Activated CD4-positive, alpha-beta memory T cell treated with anti-CD3 and anti-CD28 coated beads for 36 hours (primary cell): ENCODE results near the gene SERPINA3. TPM values are rescaled to one million over a fixed set of nuclear protein-coding genes. Genes with fewer than 3 reads are reported as not detected.
"Not testable (repeated sequence)": the region's sequence is repeated elsewhere in the genome, so short reads cannot be mapped to it uniquely, and the experiment has no call there.

Source experiments
- CTCF ChIA-PET: fragments of 350-600 bp; sonication (Branson Sonifier 250); formaldehyde crosslinking; loops from one replicate; lab custom pipeline; 2021; ENCODE audit warnings: antibody characterized with exemption, inconsistent platforms; lab: Charles Lee
- POLR2A ChIA-PET: fragments of 350-600 bp; sonication (Branson Sonifier 250); formaldehyde crosslinking; loops from one replicate; lab custom pipeline; 2021; ENCODE audit warnings: antibody characterized with exemption; lab: Charles Lee
- DNase-seq: peaks from one replicate; pipeline ENCODE4 v3.0.0-alpha.2; 2020
- H3K27ac Mint-ChIP-seq: one replicate; pipeline ENCODE4 v1.8.0; 2021; ENCODE audit warnings: mixed read lengths
- H3K27me3 Mint-ChIP-seq: one replicate; pipeline ENCODE4 v1.8.0; 2021; ENCODE audit warnings: mixed read lengths
- H3K36me3 Mint-ChIP-seq: one replicate; pipeline ENCODE4 v1.8.0; 2021; ENCODE audit warnings: mixed read lengths
- H3K4me1 Mint-ChIP-seq: one replicate; pipeline ENCODE4 v1.8.0; 2021; ENCODE audit warnings: low read depth, mixed read lengths
- H3K4me3 Mint-ChIP-seq: one replicate; pipeline ENCODE4 v1.8.0; 2021; ENCODE audit warnings: mild to moderate bottlenecking, mixed read lengths
- H3K9me3 Mint-ChIP-seq: one replicate; pipeline ENCODE4 v1.8.0; 2021; ENCODE audit warnings: mixed read lengths
- intact Hi-C: fragments of 100-400 bp; cut with micrococcal nuclease; formaldehyde crosslinking; loops from one replicate; pipeline ENCODE4 v1.15.1; 2023
- total RNA-seq, 2 experiments: library from RNA; stranded (reverse); gene quantifications; one replicate each; pipeline ENCODE4 v1.2.3, GENCODE V29; 2021

SERPINA3 gene
- total RNA-seq, 2 experiments from 2014 or later = not detected

DNA sequence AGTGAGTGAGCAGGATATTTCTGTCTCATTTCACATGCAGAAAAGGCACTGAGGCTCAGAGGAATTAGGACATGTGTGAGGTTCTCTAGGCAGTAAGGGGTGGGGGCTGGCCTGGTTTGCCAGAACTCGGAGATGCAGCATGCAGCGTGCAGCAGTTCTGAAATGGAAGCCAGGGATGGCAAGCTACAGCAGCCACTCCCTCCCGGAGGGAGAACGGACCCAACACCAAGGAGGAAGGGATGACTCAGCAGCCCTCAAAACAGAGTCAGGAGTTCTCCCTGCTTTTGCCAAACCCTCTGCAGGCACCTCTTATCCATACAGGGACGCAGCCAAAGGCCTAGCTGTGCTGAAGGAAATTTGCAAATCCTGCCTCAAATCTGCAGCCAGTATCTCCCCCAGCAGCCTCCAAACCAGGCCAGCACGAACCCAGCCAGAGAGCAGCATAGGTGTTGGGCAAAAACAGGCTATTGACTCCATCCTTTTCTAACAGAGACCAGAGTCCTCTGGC lies 10.3 kb upstream of the SERPINA3 start:
- ChIA-PET CTCF (no interaction called here), POLR2A (no interaction called here)
- Mint-ChIP-seq H3K9me3 (no peaks in the 10 kb centered on the region), H3K4me1 (no peaks in the 10 kb centered on the region), H3K36me3 (no peaks in the 10 kb centered on the region), H3K27me3 (no peaks in the 10 kb centered on the region), H3K27ac (no peak overlapping the region), H3K4me3 (no peak overlapping the region)
- intact Hi-C loops = no loop called here
- DNase-seq = no peak

DNA sequence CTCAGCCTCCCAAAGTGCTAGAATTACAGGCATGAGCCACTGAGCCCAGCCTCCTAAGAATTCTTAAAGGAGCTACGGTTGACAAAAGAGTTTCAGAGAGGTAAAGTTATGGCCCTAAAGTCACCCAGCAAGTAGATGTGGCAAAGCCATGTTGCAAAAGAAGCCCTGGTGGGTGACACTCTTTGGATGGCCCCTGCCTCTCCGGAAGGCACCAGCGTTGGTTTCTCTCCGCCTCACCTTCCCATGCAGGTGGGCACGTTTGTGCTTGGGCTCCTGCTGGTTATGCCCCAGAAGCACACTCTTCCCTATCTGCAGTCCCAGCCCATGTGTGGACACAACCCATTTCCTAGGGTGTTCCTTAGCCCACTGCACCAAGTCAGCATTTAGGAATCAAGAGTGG lies 9.5 kb upstream of the SERPINA3 start:
- CTCF ChIA-PET = no interaction called here
- no peak for DNase-seq
- Mint-ChIP-seq H3K9me3 (no peaks in the 10 kb centered on the region), H3K4me3 (no peak overlapping the region), H3K27ac (no peak overlapping the region), H3K27me3 (no peaks in the 10 kb centered on the region), H3K36me3 (no peaks in the 10 kb centered on the region), H3K4me1 (no peaks in the 10 kb centered on the region)
- POLR2A ChIA-PET = no interaction called here
- intact Hi-C loops = no loop called here

DNA sequence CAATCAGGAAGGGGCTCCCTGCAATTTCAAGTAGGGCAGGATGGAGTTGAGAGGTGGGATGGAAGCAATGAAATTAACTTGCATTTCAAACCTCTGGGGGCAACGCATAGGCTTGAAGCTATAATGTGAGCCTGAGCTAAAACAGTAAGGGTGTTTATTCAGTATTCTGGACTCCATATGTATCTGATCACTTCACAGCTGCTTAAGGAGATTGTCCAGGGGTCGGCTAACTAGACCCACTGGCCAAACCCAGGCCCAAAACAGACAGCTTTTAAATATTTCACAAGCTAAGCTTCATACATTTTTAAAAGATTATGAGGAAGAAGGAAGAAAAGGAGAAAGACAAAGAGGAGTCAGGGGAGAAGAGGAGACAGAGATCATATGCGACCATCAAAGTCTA lies 6.8 kb upstream of the SERPINA3 start:
- POLR2A ChIA-PET = no interaction called here
- H3K36me3 Mint-ChIP-seq = no peaks in the 10 kb centered on the region
- no peaks in the 10 kb centered on the region for H3K27me3 Mint-ChIP-seq
- intact Hi-C loops = no loop called here
- no peak overlapping the region for H3K27ac Mint-ChIP-seq
- no peaks in the 10 kb centered on the region for H3K4me1 Mint-ChIP-seq
- no peak for DNase-seq
- H3K4me3 Mint-ChIP-seq = no peak overlapping the region
- peaks cover 5% of the 10 kb centered on the region for H3K9me3 Mint-ChIP-seq
- CTCF ChIA-PET = no interaction called here

DNA sequence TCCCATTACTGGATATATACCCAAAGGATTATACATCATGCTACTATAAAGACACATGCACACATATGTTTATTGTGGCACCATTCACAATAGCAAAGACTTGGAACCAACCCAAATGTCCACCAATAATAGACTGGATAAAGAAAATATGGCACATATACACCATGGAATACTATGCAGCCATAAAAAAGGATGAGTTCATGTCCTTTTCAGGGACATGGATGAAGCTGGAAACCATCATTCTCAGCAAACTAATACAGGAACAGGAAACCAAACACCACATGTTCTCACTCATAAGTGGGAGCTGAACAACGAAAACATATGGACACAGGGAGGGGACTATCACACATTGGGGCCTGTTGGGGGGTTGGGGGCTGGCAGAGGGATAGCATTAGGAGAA lies 3.2 kb upstream of the SERPINA3 start:
- H3K9me3 Mint-ChIP-seq, H3K27me3 Mint-ChIP-seq, H3K27ac Mint-ChIP-seq, H3K36me3 Mint-ChIP-seq, DNase-seq, CTCF ChIA-PET, H3K4me3 Mint-ChIP-seq, H3K4me1 Mint-ChIP-seq, intact Hi-C loops, POLR2A ChIA-PET: not testable (repeated sequence)

DNA sequence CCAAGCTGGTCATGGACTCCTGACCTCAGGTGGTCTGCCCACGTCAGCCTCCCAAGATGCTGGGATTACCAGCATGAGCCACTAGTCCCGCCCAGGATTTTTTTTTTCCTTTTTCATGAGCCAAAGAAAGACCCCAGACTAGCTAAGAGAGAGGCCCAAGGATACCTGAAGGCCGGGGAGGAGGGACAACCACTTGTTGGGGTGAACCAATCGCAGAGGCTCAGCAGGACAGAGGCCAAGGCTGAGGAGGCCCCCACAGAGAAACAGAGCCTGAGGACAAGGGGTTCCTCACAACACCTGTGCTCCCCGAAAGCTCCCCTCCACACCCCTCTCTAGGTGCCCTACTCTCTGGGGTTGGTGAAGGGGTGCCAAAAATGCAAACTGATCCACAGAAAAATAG lies 1.0 kb upstream of the SERPINA3 start:
- no peak for DNase-seq
- intact Hi-C loops = no loop called here
- Mint-ChIP-seq H3K27ac (no peak overlapping the region), H3K36me3 (no peaks in the 10 kb centered on the region), H3K9me3 (peaks cover 5% of the 10 kb centered on the region), H3K4me1 (no peaks in the 10 kb centered on the region), H3K27me3 (no peaks in the 10 kb centered on the region), H3K4me3 (no peak overlapping the region)
- ChIA-PET CTCF (no interaction called here), POLR2A (no interaction called here)

DNA sequence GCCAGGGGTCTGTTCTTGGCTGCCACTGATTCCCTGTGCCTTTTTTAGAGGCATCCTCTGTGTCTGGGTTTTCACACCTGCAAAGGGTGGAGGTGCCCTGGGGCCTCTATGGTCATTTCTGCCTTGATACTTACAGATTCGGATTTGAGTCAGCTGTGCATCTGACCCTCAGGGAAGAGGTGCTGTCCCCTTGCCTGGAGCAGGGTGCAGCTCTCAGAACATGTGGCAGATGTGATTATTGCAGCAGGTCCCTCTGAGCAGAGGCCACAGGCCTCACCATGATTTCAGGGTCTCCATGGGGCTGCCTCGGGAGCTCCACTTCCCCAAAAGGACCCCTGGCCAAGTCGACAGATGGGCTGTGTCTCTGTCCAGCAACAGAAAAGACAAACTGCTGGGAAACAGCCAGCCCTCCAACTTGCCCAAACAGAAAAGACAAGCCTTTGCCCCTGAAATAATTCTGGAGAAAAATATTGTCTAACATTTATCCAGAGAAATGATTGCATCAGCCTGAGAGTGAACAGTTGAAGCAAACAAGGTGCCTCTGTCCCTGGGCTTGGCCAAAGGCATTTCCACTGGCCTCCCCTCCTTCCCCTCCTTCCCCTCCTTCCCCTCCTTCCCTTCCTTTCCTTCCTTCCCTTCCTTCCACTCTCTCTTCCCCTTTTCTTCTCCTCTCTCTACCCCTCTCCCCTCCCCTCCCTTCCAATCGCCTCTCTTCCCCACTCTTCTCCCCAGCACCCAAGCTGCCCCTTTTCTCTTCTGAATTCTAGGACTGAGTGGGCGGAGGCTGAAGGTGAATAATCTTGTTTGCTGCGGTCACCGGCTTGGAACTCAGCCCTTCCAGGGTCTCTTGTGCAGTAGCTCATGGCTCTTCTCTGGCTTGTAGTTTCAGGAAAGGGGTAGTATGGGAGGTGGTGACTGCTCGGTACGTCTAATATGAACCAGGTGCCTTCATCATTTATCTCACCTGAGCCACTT lies 676 bp downstream of the SERPINA3 start:
- Mint-ChIP-seq H3K4me1 (no peaks in the 10 kb centered on the region), H3K9me3 (peaks cover 14% of the 10 kb centered on the region), H3K4me3 (no peak overlapping the region), H3K36me3 (no peaks in the 10 kb centered on the region), H3K27me3 (no peaks in the 10 kb centered on the region), H3K27ac (no peak overlapping the region)
- no peak for DNase-seq
- intact Hi-C loops = no loop called here
- ChIA-PET POLR2A (no interaction called here), CTCF (no interaction called here)

DNA sequence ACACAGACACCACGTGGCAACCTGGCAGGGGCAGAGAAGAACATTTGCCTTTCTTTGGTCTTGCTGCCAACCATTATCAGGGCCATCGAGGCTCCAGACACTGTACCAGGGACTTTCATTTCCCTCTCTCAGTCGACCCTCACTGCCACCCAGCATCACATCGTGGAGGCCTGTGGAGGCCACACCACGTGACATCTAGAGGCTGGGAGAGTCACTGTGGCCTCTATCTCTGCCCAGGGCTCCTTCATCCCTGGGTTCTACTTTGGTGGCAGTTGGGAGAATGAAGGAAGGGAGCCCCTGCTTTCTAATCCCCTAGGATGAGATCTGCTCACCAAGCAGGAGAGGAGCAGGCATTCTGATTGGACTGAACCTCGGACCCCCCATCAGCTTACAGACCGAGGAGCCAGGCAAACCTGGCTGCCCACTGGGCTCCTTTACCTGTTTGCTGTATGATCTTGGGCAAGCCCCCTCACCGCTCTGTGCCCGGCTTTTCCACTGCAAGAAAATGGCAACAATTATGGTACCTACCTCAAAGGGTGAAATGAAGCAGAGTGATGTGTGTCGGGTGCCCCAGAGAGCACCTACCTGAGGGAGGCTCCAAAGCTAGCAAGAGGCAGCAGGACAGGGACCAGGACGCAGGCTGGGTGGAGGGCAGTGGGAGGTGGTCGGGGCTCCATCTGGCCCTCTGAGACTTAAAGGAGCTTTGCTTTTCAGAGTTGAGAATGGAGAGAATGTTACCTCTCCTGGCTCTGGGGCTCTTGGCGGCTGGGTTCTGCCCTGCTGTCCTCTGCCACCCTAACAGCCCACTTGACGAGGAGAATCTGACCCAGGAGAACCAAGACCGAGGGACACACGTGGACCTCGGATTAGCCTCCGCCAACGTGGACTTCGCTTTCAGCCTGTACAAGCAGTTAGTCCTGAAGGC lies 1.8 kb downstream of the SERPINA3 start:
- POLR2A ChIA-PET = no interaction called here
- no peak for DNase-seq
- H3K4me1 Mint-ChIP-seq = no peaks in the 10 kb centered on the region
- no peak overlapping the region for H3K4me3 Mint-ChIP-seq
- H3K27ac Mint-ChIP-seq = no peak overlapping the region
- H3K36me3 Mint-ChIP-seq = no peaks in the 10 kb centered on the region
- intact Hi-C loops = no loop called here
- no peaks in the 10 kb centered on the region for H3K27me3 Mint-ChIP-seq
- H3K9me3 Mint-ChIP-seq = peaks cover 22% of the 10 kb centered on the region
- CTCF ChIA-PET = no interaction called here

DNA sequence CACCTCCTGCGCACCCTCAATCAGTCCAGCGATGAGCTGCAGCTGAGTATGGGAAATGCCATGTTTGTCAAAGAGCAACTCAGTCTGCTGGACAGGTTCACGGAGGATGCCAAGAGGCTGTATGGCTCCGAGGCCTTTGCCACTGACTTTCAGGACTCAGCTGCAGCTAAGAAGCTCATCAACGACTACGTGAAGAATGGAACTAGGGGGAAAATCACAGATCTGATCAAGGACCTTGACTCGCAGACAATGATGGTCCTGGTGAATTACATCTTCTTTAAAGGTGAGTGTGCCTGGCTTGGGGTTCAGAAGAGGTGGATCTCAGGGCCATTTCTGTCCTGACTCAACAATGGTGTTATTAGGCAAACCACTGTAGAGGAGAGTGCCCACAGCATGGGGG lies 2.6 kb downstream of the SERPINA3 start:
- intact Hi-C loops = no loop called here
- H3K27me3 Mint-ChIP-seq = no peaks in the 10 kb centered on the region
- DNase-seq = no peak
- ChIA-PET POLR2A (no interaction called here), CTCF (no interaction called here)
- peaks cover 22% of the 10 kb centered on the region for H3K9me3 Mint-ChIP-seq
- H3K4me3 Mint-ChIP-seq = no peak overlapping the region
- H3K36me3 Mint-ChIP-seq = no peaks in the 10 kb centered on the region
- H3K4me1 Mint-ChIP-seq = no peaks in the 10 kb centered on the region
- no peak overlapping the region for H3K27ac Mint-ChIP-seq

DNA sequence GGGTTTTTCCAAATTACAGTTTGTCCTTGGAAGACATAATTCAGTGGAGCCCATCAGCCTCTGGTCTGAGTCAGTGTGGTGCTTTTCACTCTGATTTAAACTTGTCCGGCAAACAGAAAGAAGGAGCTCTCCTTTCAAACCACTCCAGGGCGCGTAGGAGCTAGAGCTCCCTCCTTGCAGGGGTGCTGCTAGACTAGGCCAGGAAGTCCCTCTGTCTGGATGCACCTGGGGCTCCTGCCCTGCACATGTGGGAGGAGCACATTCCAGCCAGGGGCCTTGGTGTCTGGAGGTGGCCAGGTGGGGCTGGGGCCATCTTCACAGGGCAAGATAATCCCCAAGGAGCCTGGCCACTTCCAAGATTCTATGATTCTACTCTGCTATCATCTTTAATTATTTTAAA lies 3.1 kb downstream of the SERPINA3 start:
- Mint-ChIP-seq H3K4me1 (no peaks in the 10 kb centered on the region), H3K27ac (no peak overlapping the region), H3K27me3 (no peaks in the 10 kb centered on the region), H3K4me3 (no peak overlapping the region), H3K9me3 (peaks cover 22% of the 10 kb centered on the region), H3K36me3 (no peaks in the 10 kb centered on the region)
- CTCF ChIA-PET = no interaction called here
- intact Hi-C loops = no loop called here
- POLR2A ChIA-PET = no interaction called here
- no peak for DNase-seq

DNA sequence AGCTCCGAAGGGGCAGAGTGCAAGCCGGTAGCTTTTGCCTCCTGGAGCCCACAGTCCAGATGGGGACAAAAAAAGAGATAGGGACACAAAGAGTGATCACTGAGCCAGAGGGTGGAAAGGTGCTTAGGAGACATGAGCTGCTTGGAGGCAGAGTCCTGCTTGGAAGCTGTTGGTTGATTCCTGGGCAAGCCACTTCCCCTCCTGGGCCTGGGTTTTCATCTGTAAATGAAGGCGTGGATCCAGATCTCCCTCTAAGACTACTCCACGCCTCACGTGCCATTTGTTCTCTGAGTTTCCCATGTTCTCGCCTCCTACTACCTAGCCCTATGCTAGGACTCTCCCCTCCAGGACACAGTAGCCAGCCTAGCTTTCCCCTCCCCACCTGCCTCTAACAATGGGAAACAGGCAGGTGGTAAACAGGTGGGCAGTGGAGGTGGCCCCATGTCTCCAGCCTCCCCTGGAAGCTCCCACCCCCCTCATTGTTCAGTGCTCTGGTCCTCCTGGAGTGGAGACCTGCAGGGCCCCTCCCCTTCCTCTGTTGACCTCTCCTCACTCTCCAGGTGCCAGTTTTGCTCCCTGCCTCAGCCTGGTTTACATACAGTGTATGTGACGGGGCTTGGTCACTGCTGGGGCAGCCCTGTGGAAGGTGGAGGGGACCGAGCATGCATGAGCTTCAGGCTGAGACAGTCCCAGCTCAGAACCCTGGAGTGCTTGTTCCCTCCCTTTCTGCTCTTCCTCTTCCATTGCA lies 3.8 kb downstream of the SERPINA3 start:
- ChIA-PET POLR2A (no interaction called here), CTCF (no interaction called here)
- no peaks in the 10 kb centered on the region for H3K27me3 Mint-ChIP-seq
- peaks cover 22% of the 10 kb centered on the region for H3K9me3 Mint-ChIP-seq
- H3K27ac Mint-ChIP-seq = no peak overlapping the region
- no peaks in the 10 kb centered on the region for H3K36me3 Mint-ChIP-seq
- DNase-seq = no peak
- intact Hi-C loops = no loop called here
- H3K4me1 Mint-ChIP-seq = no peaks in the 10 kb centered on the region
- H3K4me3 Mint-ChIP-seq = no peak overlapping the region

DNA sequence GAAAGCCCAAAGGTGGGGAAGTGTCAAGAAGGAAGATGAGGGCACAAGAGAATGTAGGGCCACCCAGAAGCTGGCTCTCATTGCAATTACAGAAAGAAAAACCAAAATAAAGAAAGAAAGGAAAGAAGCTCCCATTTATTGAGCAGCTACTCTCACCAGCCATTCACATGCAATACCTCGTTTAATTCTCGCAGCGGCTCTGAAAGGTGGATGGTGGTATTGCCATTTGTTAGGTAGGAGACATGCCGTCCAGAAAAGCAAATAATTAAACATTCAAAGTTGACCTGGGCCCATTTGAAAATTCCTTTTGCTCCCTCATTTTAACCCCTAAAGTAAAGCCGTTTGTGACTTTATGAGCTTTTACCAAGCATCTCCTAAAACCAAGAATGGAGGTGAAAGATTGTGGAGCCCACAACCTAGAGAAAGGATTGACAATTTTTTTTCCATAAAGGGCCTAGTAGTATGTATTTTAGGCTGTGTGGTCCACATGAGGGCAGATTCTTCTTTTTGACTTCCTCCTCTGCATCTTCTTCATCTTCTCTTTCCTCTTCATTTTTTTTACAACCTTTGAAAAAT lies 5.3 kb downstream of the SERPINA3 start:
- POLR2A ChIA-PET = no interaction called here
- no peaks in the 10 kb centered on the region for H3K36me3 Mint-ChIP-seq
- no peak for DNase-seq
- H3K9me3 Mint-ChIP-seq = peaks cover 22% of the 10 kb centered on the region
- no peak overlapping the region for H3K27ac Mint-ChIP-seq
- H3K27me3 Mint-ChIP-seq = peaks cover 2% of the 10 kb centered on the region
- CTCF ChIA-PET = interaction anchor here (0.7 kb wide), 1 partner anchor 74 kb away, joined by 3 read pairs; no protein-coding TSS in a partner anchor
- no peak overlapping the region for H3K4me3 Mint-ChIP-seq
- no peaks in the 10 kb centered on the region for H3K4me1 Mint-ChIP-seq
- intact Hi-C loops = no loop called here
